Astrocyte (in vitro differentiated cells and primary cell): ENCODE data around the gene CADM1. TPM values are rescaled to one million over a fixed set of nuclear protein-coding genes. Genes with fewer than 3 reads are reported as not detected.

Experiments
- DNase-seq: peaks from one replicate; pipeline ENCODE4 v3.0.0-alpha.2; 2010; ENCODE audit warnings: low read depth
- FAIRE-seq: peaks from 2 replicates; lab custom pipeline; 2011; peaks lifted over from hg19 to GRCh38; lab: Jason Lieb, UNC
- H2AFZ ChIP-seq: 2 replicates; pipeline ENCODE4 v1.6.0; 2012; ENCODE audit warnings: low read depth, low read length, inconsistent platforms
- H3K27ac ChIP-seq: 2 replicates; pipeline ENCODE4 v1.5.1; 2011; ENCODE audit warnings: low read depth, low read length, inconsistent platforms
- H3K27me3 ChIP-seq: 2 replicates; pipeline ENCODE4 v1.6.0; 2011; ENCODE audit warnings: low read length, inconsistent platforms; ENCODE audit not compliant: insufficient read depth
- H3K36me3 ChIP-seq: 2 replicates; pipeline ENCODE4 v1.5.1; 2011; ENCODE audit warnings: low read length, inconsistent platforms; ENCODE audit not compliant: insufficient read depth
- H3K4me1 ChIP-seq: 2 replicates; pipeline ENCODE4 v1.5.1; 2011; ENCODE audit warnings: low read length, inconsistent platforms; ENCODE audit not compliant: insufficient read depth
- H3K4me2 ChIP-seq: 2 replicates; pipeline ENCODE4 v1.6.0; 2012; ENCODE audit warnings: low read length, inconsistent platforms
- H3K4me3 ChIP-seq: 2 replicates; pipeline ENCODE4 v1.5.1; 2011; ENCODE audit warnings: low read depth, mild to moderate bottlenecking, low read length, inconsistent platforms; ENCODE audit not compliant: insufficient read depth
- H3K79me2 ChIP-seq: 2 replicates; pipeline ENCODE4 v1.6.0; 2012; ENCODE audit warnings: mild to moderate bottlenecking, low read length, inconsistent platforms; ENCODE audit not compliant: insufficient read depth
- H3K9ac ChIP-seq: 2 replicates; pipeline ENCODE4 v1.6.0; 2012; ENCODE audit warnings: mild to moderate bottlenecking, low read length, inconsistent platforms
- H3K9me3 ChIP-seq: 2 replicates; pipeline ENCODE4 v1.5.1; 2012; ENCODE audit warnings: low read depth, mild to moderate bottlenecking, low read length, inconsistent platforms; ENCODE audit not compliant: insufficient read depth
- H4K20me1 ChIP-seq: 2 replicates; pipeline ENCODE4 v1.6.0; 2012; ENCODE audit warnings: low read length, inconsistent platforms; ENCODE audit not compliant: insufficient read depth
- H3K27ac Mint-ChIP-seq: one replicate; pipeline ENCODE4 v1.8.0; 2021; ENCODE audit warnings: mild to moderate bottlenecking, mixed read lengths; ENCODE audit not compliant: unreplicated experiment
- H3K27me3 Mint-ChIP-seq: one replicate; pipeline ENCODE4 v1.8.0; 2021; ENCODE audit warnings: low read depth, mixed read lengths; ENCODE audit not compliant: unreplicated experiment
- H3K36me3 Mint-ChIP-seq: one replicate; pipeline ENCODE4 v1.8.0; 2021; ENCODE audit warnings: low read depth, mixed read lengths; ENCODE audit not compliant: unreplicated experiment
- H3K4me1 Mint-ChIP-seq: one replicate; pipeline ENCODE4 v1.8.0; 2021; ENCODE audit warnings: low read depth, mixed read lengths; ENCODE audit not compliant: unreplicated experiment
- H3K4me3 Mint-ChIP-seq: one replicate; pipeline ENCODE4 v1.8.0; 2021; ENCODE audit warnings: mild to moderate bottlenecking, moderate library complexity, mixed read lengths; ENCODE audit not compliant: unreplicated experiment
- H3K9me3 Mint-ChIP-seq: one replicate; pipeline ENCODE4 v1.8.0; 2021; ENCODE audit warnings: mild to moderate bottlenecking, mixed read lengths; ENCODE audit not compliant: unreplicated experiment
- EZH2 ChIP-seq: IDR thresholded peaks from 2 replicates; pipeline ENCODE4 v1.6.1; 2012; ENCODE audit warnings: mild to moderate bottlenecking, low read length, inconsistent platforms; ENCODE audit not compliant: insufficient read depth
- total RNA-seq: library from RNA; stranded (reverse); gene quantifications from 2 replicates; pipeline ENCODE4 v1.2.1, GENCODE V29; 2021
- TF ChIP-seq, protein P1 (sequence below): IDR thresholded peaks from 2 replicates; pipeline ENCODE4 v1.5.1; 2011; ENCODE audit warnings: low read depth, mild to moderate bottlenecking, inconsistent platforms, low read length, moderate library complexity; ENCODE audit not compliant: insufficient read depth

The CADM1 gene
- total RNA-seq, 1 donor from 2014 or later = 414 TPM

DNA sequence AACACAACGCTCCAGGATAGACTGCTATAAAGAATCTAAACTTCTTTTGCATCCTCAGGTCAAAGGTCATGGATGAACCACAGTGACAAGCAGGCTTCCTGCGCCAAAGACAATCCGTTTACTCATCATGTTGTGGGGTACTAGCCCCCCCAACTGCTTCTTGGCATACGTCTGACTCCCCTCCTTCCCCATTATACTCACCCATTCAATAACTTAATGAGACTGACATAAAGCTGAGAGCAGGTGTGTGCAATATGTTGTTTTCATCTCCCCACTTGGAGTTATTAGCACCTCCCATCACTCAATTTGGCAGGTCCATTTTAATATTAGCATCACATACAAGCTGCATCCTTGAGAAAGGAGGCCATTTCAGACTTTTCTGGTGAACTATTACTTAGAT, 157.1 kb downstream of the CADM1 start:
- H3K27me3 ChIP-seq = no peaks in the 10 kb centered on the region
- no peaks in the 10 kb centered on the region for H3K9me3 ChIP-seq
- no peak overlapping the region for H3K4me3 ChIP-seq
- no peak overlapping the region for H3K9ac ChIP-seq
- no peak overlapping the region for H2AFZ ChIP-seq
- Mint-ChIP-seq H3K27me3 (no peaks in the 10 kb centered on the region), H3K36me3 (peaks cover 20% of the 10 kb centered on the region), H3K4me3 (no peak overlapping the region), H3K27ac (no peak overlapping the region), H3K9me3 (no peaks in the 10 kb centered on the region), H3K4me1 (peaks cover 16% of the 10 kb centered on the region)
- no peak overlapping the region for H3K4me2 ChIP-seq
- FAIRE-seq = no peak
- no peak for DNase-seq
- H3K79me2 ChIP-seq = no peaks in the 10 kb centered on the region
- no peaks in the 10 kb centered on the region for H3K4me1 ChIP-seq
- TF ChIP-seq, protein P1, sequence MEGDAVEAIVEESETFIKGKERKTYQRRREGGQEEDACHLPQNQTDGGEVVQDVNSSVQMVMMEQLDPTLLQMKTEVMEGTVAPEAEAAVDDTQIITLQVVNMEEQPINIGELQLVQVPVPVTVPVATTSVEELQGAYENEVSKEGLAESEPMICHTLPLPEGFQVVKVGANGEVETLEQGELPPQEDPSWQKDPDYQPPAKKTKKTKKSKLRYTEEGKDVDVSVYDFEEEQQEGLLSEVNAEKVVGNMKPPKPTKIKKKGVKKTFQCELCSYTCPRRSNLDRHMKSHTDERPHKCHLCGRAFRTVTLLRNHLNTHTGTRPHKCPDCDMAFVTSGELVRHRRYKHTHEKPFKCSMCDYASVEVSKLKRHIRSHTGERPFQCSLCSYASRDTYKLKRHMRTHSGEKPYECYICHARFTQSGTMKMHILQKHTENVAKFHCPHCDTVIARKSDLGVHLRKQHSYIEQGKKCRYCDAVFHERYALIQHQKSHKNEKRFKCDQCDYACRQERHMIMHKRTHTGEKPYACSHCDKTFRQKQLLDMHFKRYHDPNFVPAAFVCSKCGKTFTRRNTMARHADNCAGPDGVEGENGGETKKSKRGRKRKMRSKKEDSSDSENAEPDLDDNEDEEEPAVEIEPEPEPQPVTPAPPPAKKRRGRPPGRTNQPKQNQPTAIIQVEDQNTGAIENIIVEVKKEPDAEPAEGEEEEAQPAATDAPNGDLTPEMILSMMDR = no peak
- TF ChIP-seq EZH2 = no peak
- H3K36me3 ChIP-seq = no peaks in the 10 kb centered on the region
- no peak overlapping the region for H3K27ac ChIP-seq
- H4K20me1 ChIP-seq = no peaks in the 10 kb centered on the region

DNA sequence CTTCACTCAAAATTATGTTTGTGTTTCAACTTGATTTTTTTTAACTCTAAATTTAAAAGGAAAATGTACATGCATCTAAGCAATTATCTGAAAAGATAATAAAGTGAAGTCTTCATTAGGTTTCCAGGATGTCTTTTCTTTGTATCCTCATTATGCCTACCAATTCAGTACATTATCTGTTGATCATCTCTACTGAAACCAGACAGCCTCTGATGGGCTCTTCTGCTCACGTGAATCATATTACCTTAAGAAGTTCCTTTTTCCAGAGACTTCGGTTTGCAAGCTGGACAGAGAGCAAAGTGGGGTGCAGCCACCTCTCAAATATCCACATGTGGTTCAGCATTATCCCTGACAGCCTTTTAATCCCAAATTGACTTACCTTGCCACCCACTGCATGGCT, 158.4 kb downstream of the CADM1 start:
- no peak overlapping the region for H3K27ac Mint-ChIP-seq
- no peak overlapping the region for H3K27ac ChIP-seq
- no peak for FAIRE-seq

DNA sequence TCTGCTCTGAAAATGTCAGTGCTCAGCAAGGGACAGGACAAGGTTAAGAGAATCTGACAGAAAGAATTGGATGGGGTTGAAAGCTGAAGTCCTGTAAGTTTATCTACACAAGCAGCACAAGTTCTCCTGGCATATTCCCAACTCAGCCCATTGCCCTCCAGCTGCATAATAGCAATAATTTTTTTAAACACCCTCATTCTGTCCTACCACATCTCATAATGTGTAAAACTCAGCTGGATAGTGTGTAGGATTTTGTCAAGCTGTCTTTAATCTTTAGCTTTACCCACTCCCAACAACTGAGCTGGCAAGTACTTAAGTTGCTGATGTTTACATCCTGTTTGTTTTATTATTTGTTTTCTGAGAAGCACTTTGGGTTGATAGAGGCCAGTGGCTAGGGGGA, 158.9 kb downstream of the CADM1 start:
- no peaks in the 10 kb centered on the region for H3K9me3 Mint-ChIP-seq
- no peaks in the 10 kb centered on the region for H3K79me2 ChIP-seq
- H3K9me3 ChIP-seq = no peaks in the 10 kb centered on the region
- no peak overlapping the region for H3K9ac ChIP-seq
- H3K36me3 ChIP-seq = no peaks in the 10 kb centered on the region
- H3K36me3 Mint-ChIP-seq = peaks cover 20% of the 10 kb centered on the region
- peak overlapping the region; percentile 56 for H3K27ac Mint-ChIP-seq
- no peak overlapping the region for H3K4me2 ChIP-seq
- H4K20me1 ChIP-seq = no peaks in the 10 kb centered on the region
- TF ChIP-seq, protein P1 = no peak
- TF ChIP-seq EZH2 = no peak
- H3K27me3 Mint-ChIP-seq = no peaks in the 10 kb centered on the region
- H3K27ac ChIP-seq = no peak overlapping the region
- H3K4me3 Mint-ChIP-seq = no peak overlapping the region
- DNase-seq (no peak), FAIRE-seq (no peak)
- peaks cover 17% of the 10 kb centered on the region for H3K4me1 Mint-ChIP-seq
- no peaks in the 10 kb centered on the region for H3K27me3 ChIP-seq
- no peak overlapping the region for H2AFZ ChIP-seq
- no peak overlapping the region for H3K4me3 ChIP-seq
- no peaks in the 10 kb centered on the region for H3K4me1 ChIP-seq

More for the DNA sequence above, 158.4 kb downstream of the CADM1 start:
- DNase-seq = no peak
- H3K4me1 ChIP-seq = no peaks in the 10 kb centered on the region
- H3K27me3 Mint-ChIP-seq = no peaks in the 10 kb centered on the region
- H3K36me3 ChIP-seq = no peaks in the 10 kb centered on the region
- H3K4me3 Mint-ChIP-seq = no peak overlapping the region
- H4K20me1 ChIP-seq = no peaks in the 10 kb centered on the region
- peaks cover 20% of the 10 kb centered on the region for H3K36me3 Mint-ChIP-seq
- H3K27me3 ChIP-seq = no peaks in the 10 kb centered on the region
- no peaks in the 10 kb centered on the region for H3K9me3 Mint-ChIP-seq
- H3K79me2 ChIP-seq = no peaks in the 10 kb centered on the region
- no peak overlapping the region for H3K4me2 ChIP-seq
- no peak overlapping the region for H3K9ac ChIP-seq
- H3K9me3 ChIP-seq = no peaks in the 10 kb centered on the region
- H3K4me1 Mint-ChIP-seq = peaks cover 17% of the 10 kb centered on the region
- H2AFZ ChIP-seq = no peak overlapping the region
- no peak overlapping the region for H3K4me3 ChIP-seq
- TF ChIP-seq EZH2 = no peak
- TF ChIP-seq, protein P1 = no peak
